Peyer's patch (tissue), 4 donors: Measurements from ENCODE around the gene TTI1. TPM values are rescaled to one million over a fixed set of nuclear protein-coding genes. Genes with fewer than 3 reads are reported as not detected.

ENCODE experiments used
- DNase-seq, 3 donors: peaks; one replicate each; pipeline ENCODE4 v3.0.0-alpha.2; 2017 to 2019
- H3K27ac ChIP-seq, 4 donors: fragments of 200-600 bp; sonication (generic); one replicate each; pipeline ENCODE4 v1.5.1; 2016 to 2019
- H3K27me3 ChIP-seq, 2 donors: fragments of 200-600 bp; sonication (generic); one replicate each; pipeline ENCODE4 v1.5.1; 2019
- H3K36me3 ChIP-seq, 3 donors: fragments of 200-600 bp; sonication (generic); one replicate each; pipeline ENCODE4 v1.5.1; 2016 to 2019
- H3K4me1 ChIP-seq, 4 donors: fragments of 200-600 bp; sonication (generic); one replicate each; pipeline ENCODE4 v1.5.1; 2016 to 2019
- H3K4me3 ChIP-seq, 4 donors: fragments of 200-600 bp; sonication (generic); 1 replicate in 3 of 4; 2 replicates in 1 of 4; pipeline ENCODE4 v1.5.1; 2016 to 2019; ENCODE audit warnings: mild to moderate bottlenecking in 1 of 4
- H3K9me3 ChIP-seq, 4 donors: fragments of 200-600 bp; sonication (generic); one replicate each; pipeline ENCODE4 v1.5.1; 2016 to 2019; ENCODE audit warnings: mild to moderate bottlenecking in 1 of 4
- POLR2A ChIP-seq, 2 donors: fragments of 450-650 bp; IDR thresholded peaks; one replicate each; pipeline ENCODE4 v1.5.1; 2017; ENCODE audit warnings: antibody characterized with exemption in 2 of 2, mild to moderate bottlenecking in 2 of 2, moderate library complexity in 2 of 2
- total RNA-seq, 4 donors: library from RNA; depleted of rRNA; stranded (reverse); fragments of >200 nt; gene quantifications; one replicate each; pipeline ENCODE4 v1.1.0, GENCODE V29; 2016
- TF ChIP-seq, protein P1 (sequence below), 6 experiments: fragments of 450-650 bp in 4 of 6; fragments of 200-600 bp in 2 of 6; sonication (generic) in 1 of 6; IDR thresholded peaks; one replicate each; pipeline ENCODE4 v1.5.1; 2017 to 2019; ENCODE audit warnings: antibody characterized with exemption in 6 of 6, mild to moderate bottlenecking in 3 of 6, moderate library complexity in 1 of 6

TTI1 gene
- total RNA-seq, 4 donors from 2014 or later, result 9.3 to 34.7 (median 14.8) TPM

DNA sequence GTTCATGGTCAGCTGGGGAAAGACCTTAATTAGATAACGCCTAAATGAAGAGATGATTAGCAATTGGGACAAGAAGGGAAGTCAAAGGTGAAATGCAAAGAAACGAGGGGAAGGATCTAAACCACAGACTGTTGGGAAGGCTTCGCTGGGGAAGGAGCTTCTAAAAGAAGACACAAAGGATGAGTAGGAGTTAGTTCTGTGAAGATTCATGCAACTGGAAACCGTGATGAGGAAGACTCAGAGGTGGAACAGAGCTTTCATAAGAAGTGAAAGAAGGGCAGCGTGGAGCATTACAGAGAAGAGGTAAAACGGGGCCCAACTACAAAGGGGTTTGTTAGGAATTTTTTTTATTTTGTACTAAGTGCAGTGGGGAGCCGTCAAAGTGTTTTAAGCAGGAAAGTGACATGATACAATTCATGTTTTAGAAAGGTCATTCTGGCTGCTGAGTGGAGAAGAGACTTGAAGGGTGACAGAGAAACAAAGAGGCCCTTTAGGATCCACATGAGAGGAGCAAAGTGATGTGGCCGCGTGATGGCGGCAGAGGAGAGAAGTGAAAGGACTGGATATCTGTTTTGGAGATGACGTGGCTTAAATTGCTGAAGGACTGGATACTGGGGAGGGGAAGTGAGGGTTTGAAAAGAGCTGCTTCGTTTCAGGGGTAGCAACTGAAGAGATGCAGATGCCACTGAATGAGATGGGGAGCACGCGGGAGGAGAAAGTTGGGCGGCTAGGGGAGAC is 33.6 kb downstream of the TTI1 start:
- no peaks in the 10 kb centered on the region for H3K4me1 ChIP-seq
- H3K27me3 ChIP-seq, result no peaks in the 10 kb centered on the region
- no peak overlapping the region for H3K27ac ChIP-seq
- TF ChIP-seq, protein P1, sequence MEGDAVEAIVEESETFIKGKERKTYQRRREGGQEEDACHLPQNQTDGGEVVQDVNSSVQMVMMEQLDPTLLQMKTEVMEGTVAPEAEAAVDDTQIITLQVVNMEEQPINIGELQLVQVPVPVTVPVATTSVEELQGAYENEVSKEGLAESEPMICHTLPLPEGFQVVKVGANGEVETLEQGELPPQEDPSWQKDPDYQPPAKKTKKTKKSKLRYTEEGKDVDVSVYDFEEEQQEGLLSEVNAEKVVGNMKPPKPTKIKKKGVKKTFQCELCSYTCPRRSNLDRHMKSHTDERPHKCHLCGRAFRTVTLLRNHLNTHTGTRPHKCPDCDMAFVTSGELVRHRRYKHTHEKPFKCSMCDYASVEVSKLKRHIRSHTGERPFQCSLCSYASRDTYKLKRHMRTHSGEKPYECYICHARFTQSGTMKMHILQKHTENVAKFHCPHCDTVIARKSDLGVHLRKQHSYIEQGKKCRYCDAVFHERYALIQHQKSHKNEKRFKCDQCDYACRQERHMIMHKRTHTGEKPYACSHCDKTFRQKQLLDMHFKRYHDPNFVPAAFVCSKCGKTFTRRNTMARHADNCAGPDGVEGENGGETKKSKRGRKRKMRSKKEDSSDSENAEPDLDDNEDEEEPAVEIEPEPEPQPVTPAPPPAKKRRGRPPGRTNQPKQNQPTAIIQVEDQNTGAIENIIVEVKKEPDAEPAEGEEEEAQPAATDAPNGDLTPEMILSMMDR (IDR thresholded peaks at IDR 0.05), result no peak
- TF ChIP-seq POLR2A (IDR thresholded peaks at IDR 0.05), result no peak
- no peaks in the 10 kb centered on the region for H3K9me3 ChIP-seq
- peaks cover 0 to 85% (median 0%) of the 10 kb centered on the region in 3 donors for H3K36me3 ChIP-seq
- no peak for DNase-seq
- H3K4me3 ChIP-seq, result no peak overlapping the region

DNA sequence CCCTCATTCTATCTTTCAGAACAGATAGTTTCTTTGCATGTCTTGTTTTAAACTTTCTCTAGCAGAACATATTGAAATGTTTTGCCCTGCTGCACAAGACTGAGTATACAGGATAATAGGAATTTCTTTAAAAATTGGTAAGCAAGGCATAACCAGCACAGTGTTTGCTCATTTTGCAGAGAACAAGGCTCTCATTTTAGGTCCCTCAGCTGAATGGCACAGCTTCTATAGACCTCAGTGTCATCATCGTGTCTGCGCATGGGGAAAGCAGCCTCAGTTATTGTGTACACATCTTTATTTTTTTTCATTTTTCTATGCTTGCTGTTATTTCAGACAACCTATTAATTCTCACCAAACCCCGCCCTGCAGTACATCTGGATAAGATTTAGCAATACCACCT is 35.7 kb downstream of the TTI1 start:
- H3K9me3 ChIP-seq, result no peaks in the 10 kb centered on the region
- no peaks in the 10 kb centered on the region for H3K27me3 ChIP-seq
- H3K36me3 ChIP-seq, result peaks cover 0 to 81% (median 0%) of the 10 kb centered on the region in 3 donors
- no peak overlapping the region for H3K27ac ChIP-seq
- H3K4me1 ChIP-seq, result peaks cover 0 to 2% (median 0%) of the 10 kb centered on the region in 4 donors
- no peak overlapping the region for H3K4me3 ChIP-seq
- TF ChIP-seq, protein P1 (IDR thresholded peaks at IDR 0.05), result no peak
- no peak for TF ChIP-seq POLR2A (IDR thresholded peaks at IDR 0.05)
- no peak for DNase-seq

DNA sequence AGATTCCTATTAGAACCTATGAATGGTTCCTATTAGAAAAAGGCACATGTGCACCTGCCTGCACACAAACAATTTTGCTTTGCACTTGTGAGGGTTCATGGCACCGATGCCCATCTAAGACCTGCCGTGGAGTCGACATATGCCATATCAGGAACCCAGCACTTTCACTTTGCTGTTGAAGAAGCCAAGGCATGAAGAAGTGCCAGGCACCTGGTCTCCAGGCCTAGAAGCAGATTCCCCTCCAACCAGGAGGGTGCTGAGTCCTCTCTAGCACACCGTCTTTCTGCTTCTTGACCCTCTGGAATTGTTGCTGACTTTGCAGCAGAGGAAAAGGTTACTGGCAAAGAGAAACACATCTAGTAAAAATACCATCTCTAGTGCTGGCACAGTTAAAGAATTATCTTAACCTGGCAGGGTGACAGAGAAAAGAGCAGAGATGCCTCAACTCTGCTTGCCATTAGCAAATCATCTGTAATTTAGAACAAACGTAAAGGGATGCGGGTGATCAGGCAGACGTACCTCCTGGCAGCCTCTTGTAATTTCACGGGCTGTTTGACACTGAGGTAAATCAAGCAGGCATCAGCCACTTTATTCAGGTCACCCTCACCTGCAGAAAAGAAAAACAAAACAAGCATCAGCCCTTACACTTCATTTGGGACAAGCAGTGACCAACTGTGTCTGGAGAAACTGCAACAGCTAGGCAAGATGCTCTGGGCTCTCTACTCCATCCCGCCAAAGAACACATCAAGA is 37.2 kb downstream of the TTI1 start:
- H3K4me3 ChIP-seq, result no peak overlapping the region
- H3K27ac ChIP-seq, result no peak overlapping the region
- no peak for TF ChIP-seq POLR2A (IDR thresholded peaks at IDR 0.05)
- TF ChIP-seq, protein P1 (IDR thresholded peaks at IDR 0.05), result no peak
- H3K36me3 ChIP-seq, result peaks cover 0 to 74% (median 0%) of the 10 kb centered on the region in 3 donors
- DNase-seq, result no peak
- H3K9me3 ChIP-seq, result no peaks in the 10 kb centered on the region
- H3K4me1 ChIP-seq, result peaks cover 0 to 4% (median 2%) of the 10 kb centered on the region in 4 donors
- H3K27me3 ChIP-seq, result no peaks in the 10 kb centered on the region

DNA sequence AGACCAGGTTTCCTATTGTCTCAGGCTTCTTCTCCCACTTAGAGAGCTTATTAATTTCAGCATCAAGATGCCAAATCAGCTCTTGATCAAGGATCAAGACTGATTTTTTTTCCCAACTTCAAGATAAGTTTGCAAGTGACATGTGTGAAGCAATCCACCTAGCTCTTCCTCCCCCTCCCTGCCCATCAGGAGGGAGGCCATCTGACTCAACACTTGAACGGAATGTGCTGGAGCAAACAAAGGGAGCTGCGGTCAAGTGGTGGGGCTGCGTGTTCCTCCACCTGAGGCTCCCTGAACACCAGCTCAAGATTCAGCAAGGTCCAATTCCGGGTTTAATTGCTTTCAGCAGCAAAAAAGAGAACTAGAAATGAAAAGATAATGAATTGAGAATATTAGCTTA is 38.7 kb downstream of the TTI1 start:
- peaks cover 0 to 59% (median 0%) of the 10 kb centered on the region in 3 donors for H3K36me3 ChIP-seq
- no peaks in the 10 kb centered on the region for H3K9me3 ChIP-seq
- no peak for TF ChIP-seq POLR2A (IDR thresholded peaks at IDR 0.05)
- peaks cover 0 to 7% (median 6%) of the 10 kb centered on the region in 4 donors for H3K4me1 ChIP-seq
- H3K27ac ChIP-seq, result no peak overlapping the region
- H3K4me3 ChIP-seq, result no peak overlapping the region
- no peak for DNase-seq
- no peaks in the 10 kb centered on the region for H3K27me3 ChIP-seq

DNA sequence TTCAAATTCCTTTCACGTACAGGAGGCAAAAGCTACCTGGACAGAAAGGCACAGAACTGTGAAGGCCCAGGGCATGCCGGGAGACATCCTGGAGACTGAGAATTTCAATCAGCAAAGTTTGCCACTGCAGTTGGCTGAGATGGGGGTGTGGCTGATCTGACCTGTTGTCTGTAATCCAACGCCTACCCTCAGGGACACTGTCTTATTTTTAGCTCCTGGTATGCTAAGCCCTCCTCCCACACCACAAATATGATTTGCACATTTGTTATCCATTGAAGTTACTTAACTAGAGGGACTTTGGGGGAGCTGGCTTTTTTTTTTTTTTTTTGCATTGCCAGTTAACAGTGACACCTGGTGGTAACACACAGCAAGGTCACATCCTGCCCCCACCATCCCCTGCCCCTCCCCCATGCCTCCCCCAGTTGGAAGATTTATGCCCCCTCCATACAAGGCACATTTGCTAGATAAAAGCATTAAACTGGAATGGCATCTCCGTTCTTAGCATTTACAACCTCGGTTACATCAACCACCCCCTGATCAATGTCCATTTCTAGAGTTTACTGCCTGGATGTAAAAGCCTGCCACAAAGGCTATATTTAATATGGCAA is 40.4 kb downstream of the TTI1 start:
- DNase-seq, result peak in 1 of 3 donors; percentile 27
- H3K36me3 ChIP-seq, result peaks cover 0 to 44% (median 0%) of the 10 kb centered on the region in 3 donors
- peak overlapping the region in 1 of 4 donors; percentile 55 for H3K27ac ChIP-seq

More for the DNA sequence above, 40.4 kb downstream of the TTI1 start:
- H3K27me3 ChIP-seq, result no peaks in the 10 kb centered on the region
- TF ChIP-seq, protein P1 (IDR thresholded peaks at IDR 0.05), result peak in 3 of 6 experiments; percentile 16 to 64 (median 63)
- TF ChIP-seq POLR2A (IDR thresholded peaks at IDR 0.05), result no peak
- no peak overlapping the region for H3K4me3 ChIP-seq
- H3K9me3 ChIP-seq, result no peaks in the 10 kb centered on the region
- H3K4me1 ChIP-seq, result peaks cover 0 to 7% (median 7%) of the 10 kb centered on the region in 4 donors
